IMR-90 (cell line): ENCODE results near the gene TDRD7. TPM values are rescaled to one million over a fixed set of nuclear protein-coding genes. Genes with fewer than 3 reads are reported as not detected.
A peak's percentile ranks its signal among the peaks of the same experiment; 100 is the strongest.

Experiments used
- ATAC-seq: fragments of 200-7000 bp; cut with Tn5 transposase; 2 replicates; pipeline ENCODE4 v1.9.1; 2020; ENCODE audit warnings: low read depth, mild to moderate bottlenecking, moderate library complexity
- BruUV-seq: library from RNA; stranded (reverse); fragments of 400-500 nt; replicated peaks from 2 replicates; lab custom pipeline; 2021; lab: Mats Ljungman, UMichigan
- CTCF ChIA-PET: fragments of 300-600 bp; formaldehyde crosslinking; extraction: SDS; loops from one replicate; lab custom pipeline; 2021; ENCODE audit warnings: antibody characterized with exemption; lab: Yijun Ruan, JAX
- POLR2A ChIA-PET: fragments of 300-600 bp; sonication (Branson Sonifier 250); formaldehyde crosslinking; loops from one replicate; lab custom pipeline; 2022; ENCODE audit warnings: antibody characterized with exemption; ENCODE audit not compliant: unreplicated experiment; lab: Charles Lee
- DNase-seq: peaks from one replicate; pipeline ENCODE4 v3.0.0; 2013
- H2AFZ ChIP-seq: replicated peaks from 2 replicates; pipeline ENCODE3; 2013; ENCODE audit warnings: low read length, mild to moderate bottlenecking; ENCODE audit not compliant: poor library complexity
- H2AK5ac ChIP-seq: 2 replicates; pipeline ENCODE4 v1.6.1; 2013; ENCODE audit warnings: low read depth, low read length, inconsistent platforms
- H2AK9ac ChIP-seq: replicated peaks from 2 replicates; pipeline ENCODE3; 2013; ENCODE audit warnings: mild to moderate bottlenecking, low read depth, low read length, moderate library complexity; ENCODE audit not compliant: poor library complexity
- H2BK120ac ChIP-seq: 2 replicates; pipeline ENCODE4 v1.6.1; 2013; ENCODE audit warnings: low read depth, low read length, inconsistent platforms
- H2BK15ac ChIP-seq: 3 replicates; pipeline ENCODE4 v1.6.1; 2013; ENCODE audit warnings: low read depth, low read length, inconsistent platforms
- H2BK20ac ChIP-seq: 2 replicates; pipeline ENCODE4 v1.6.1; 2013; ENCODE audit warnings: low read depth, mild to moderate bottlenecking, inconsistent platforms, low read length, moderate library complexity
- H2BK5ac ChIP-seq: 2 replicates; pipeline ENCODE4 v1.6.1; 2013; ENCODE audit warnings: mild to moderate bottlenecking, low read depth, low read length, inconsistent platforms; ENCODE audit not compliant: poor library complexity, severe bottlenecking
- H3K14ac ChIP-seq: replicated peaks from 2 replicates; pipeline ENCODE4 v1.6.1; 2013; ENCODE audit warnings: low read depth, low read length, inconsistent platforms
- H3K18ac ChIP-seq: 2 replicates; pipeline ENCODE4 v1.6.1; 2013; ENCODE audit warnings: low read depth, low read length, control low read depth
- H3K23ac ChIP-seq: 2 replicates; pipeline ENCODE4 v1.6.1; 2013; ENCODE audit warnings: low read depth, low read length, inconsistent platforms
- H3K27ac ChIP-seq: 2 replicates; pipeline ENCODE4 v1.5.1; 2013; ENCODE audit warnings: mild to moderate bottlenecking, control low read depth, low read length; ENCODE audit not compliant: insufficient read depth
- H3K27me3 ChIP-seq: 2 replicates; pipeline ENCODE4 v1.6.1; 2013; ENCODE audit warnings: low read length; ENCODE audit not compliant: control insufficient read depth, insufficient read depth
- H3K36me3 ChIP-seq: 2 replicates; pipeline ENCODE4 v1.6.1; 2013; ENCODE audit warnings: low read length, mixed read lengths; ENCODE audit not compliant: control insufficient read depth, insufficient read depth
- H3K4ac ChIP-seq: 2 replicates; pipeline ENCODE4 v1.6.1; 2013; ENCODE audit warnings: low read depth, low read length, inconsistent platforms
- H3K4me1 ChIP-seq: 2 replicates; pipeline ENCODE4 v1.6.1; 2013; ENCODE audit warnings: low read length, mixed read lengths; ENCODE audit not compliant: control insufficient read depth, insufficient read depth
- H3K4me2 ChIP-seq: 2 replicates; pipeline ENCODE4 v1.6.1; 2013; ENCODE audit warnings: low read depth, mild to moderate bottlenecking, control low read depth, low read length, moderate library complexity
- H3K4me3 ChIP-seq: 2 replicates; pipeline ENCODE4 v1.5.1; 2013; ENCODE audit warnings: low read depth, mild to moderate bottlenecking, control low read depth, low read length, moderate library complexity; ENCODE audit not compliant: insufficient read depth
- H3K56ac ChIP-seq: 2 replicates; pipeline ENCODE4 v1.6.1; 2013; ENCODE audit warnings: low read length, inconsistent platforms; ENCODE audit not compliant: insufficient read depth; ENCODE audit errors: extremely low read depth
- H3K79me1 ChIP-seq, 2 experiments: 2 replicates each; pipeline ENCODE4 v1.6.1; 2013; ENCODE audit warnings: low read length in 2 of 2, inconsistent platforms in 1 of 2, low read depth in 1 of 2
- H3K9ac ChIP-seq: 2 replicates; pipeline ENCODE4 v1.6.1; 2013; ENCODE audit warnings: low read depth, low read length, control low read depth
- H3K9me1 ChIP-seq: 2 replicates; pipeline ENCODE4 v1.6.1; 2013; ENCODE audit warnings: low read length, inconsistent platforms; ENCODE audit not compliant: insufficient read depth
- H3K9me3 ChIP-seq: 2 replicates; pipeline ENCODE4 v1.6.1; 2013; ENCODE audit warnings: low read length; ENCODE audit not compliant: control insufficient read depth, insufficient read depth
- H4K20me1 ChIP-seq: 2 replicates; pipeline ENCODE4 v1.6.1; 2013; ENCODE audit warnings: low read length, inconsistent platforms; ENCODE audit not compliant: insufficient read depth
- H4K5ac ChIP-seq: 2 replicates; pipeline ENCODE4 v1.6.1; 2013; ENCODE audit warnings: mild to moderate bottlenecking, low read depth, low read length, control low read depth
- H4K8ac ChIP-seq, 2 experiments: 2 replicates each; pipeline ENCODE4 v1.6.1; 2013; ENCODE audit warnings: low read depth in 2 of 2, low read length in 2 of 2, control low read depth in 1 of 2, inconsistent platforms in 1 of 2
- H4K91ac ChIP-seq: 2 replicates; pipeline ENCODE4 v1.6.1; 2013; ENCODE audit warnings: low read depth, low read length, inconsistent platforms; ENCODE audit not compliant: insufficient read depth
- CEBPB ChIP-seq: IDR thresholded peaks from 2 replicates; pipeline ENCODE4 v1.6.1; 2012; ENCODE audit warnings: low read depth, low read length, improper control_type of control experiment
- MAFK ChIP-seq: IDR thresholded peaks from 2 replicates; pipeline ENCODE4 v1.6.1; 2012; ENCODE audit warnings: low read depth, low read length, improper control_type of control experiment
- MAZ ChIP-seq: IDR thresholded peaks from 2 replicates; pipeline ENCODE4 v1.6.1; 2012; ENCODE audit warnings: low read depth, mild to moderate bottlenecking, low read length, improper control_type of control experiment, moderate library complexity, borderline replicate concordance
- RCOR1 ChIP-seq: IDR thresholded peaks from 2 replicates; pipeline ENCODE4 v1.6.1; 2012; ENCODE audit warnings: mild to moderate bottlenecking, low read length, improper control_type of control experiment; ENCODE audit not compliant: insufficient replicate concordance
- RFX5 ChIP-seq: IDR thresholded peaks from 2 replicates; pipeline ENCODE4 v1.8.0; 2012; ENCODE audit warnings: low read depth, mild to moderate bottlenecking, low read length, moderate library complexity
- WGBS, 2 experiments: methylation state at CpG; one replicate each; pipeline versions ENCODE4 v1.1.5 to v1.1.7; 2013; ENCODE audit warnings: missing lambda C conversion rate in 2 of 2; ENCODE audit not compliant: insufficient read length in 1 of 2; ENCODE audit errors: extremely low coverage in 2 of 2; 5-methylcytosine and 5-hydroxymethylcytosine counted together
- dilution Hi-C: fragments of 300-500 bp; cut with HindIII; formaldehyde crosslinking; loops from one replicate; pipeline ENCODE4 v1.14.3; 2018; ENCODE audit warnings: low sequenced_read_pairs; ENCODE audit not compliant: unreplicated experiment
- in situ Hi-C: fragments of 300-500 bp; cut with MboI; formaldehyde crosslinking; loops from 3 replicates; pipeline ENCODE4 v1.14.3; 2019; ENCODE audit warnings: low sequenced_read_pairs, inconsistent platforms, mixed read lengths
- intact Hi-C: fragments of 100-400 bp; cut with micrococcal nuclease; formaldehyde crosslinking; loops from 2 replicates; pipeline ENCODE4 v1.10.0; 2022
- polyA plus RNA-seq, 3 experiments: library from polyadenylated mRNA; depleted of rRNA; stranded (reverse); fragments of >200 nt; gene quantifications; 2 replicates each; pipeline ENCODE4 v1.2.3, GENCODE V29; 2012; ENCODE audit warnings: low replicate concordance in 1 of 3
- total RNA-seq: library from RNA; depleted of rRNA; stranded (reverse); fragments of >200 nt; gene quantifications from 2 replicates; pipeline ENCODE4 v1.2.3, GENCODE V29; 2012
- TF ChIP-seq, protein P1 (sequence below): fragments of 150-350 bp; IDR thresholded peaks from 2 replicates; pipeline ENCODE4 v1.6.1; 2017; ENCODE audit warnings: mild to moderate bottlenecking, antibody characterized with exemption, low read length, low read depth

TDRD7 gene
- total and polyA plus RNA-seq, 2 of the 4 experiments (the other 2 are of a cell fraction), result 4.4 to 9.7 TPM

DNA sequence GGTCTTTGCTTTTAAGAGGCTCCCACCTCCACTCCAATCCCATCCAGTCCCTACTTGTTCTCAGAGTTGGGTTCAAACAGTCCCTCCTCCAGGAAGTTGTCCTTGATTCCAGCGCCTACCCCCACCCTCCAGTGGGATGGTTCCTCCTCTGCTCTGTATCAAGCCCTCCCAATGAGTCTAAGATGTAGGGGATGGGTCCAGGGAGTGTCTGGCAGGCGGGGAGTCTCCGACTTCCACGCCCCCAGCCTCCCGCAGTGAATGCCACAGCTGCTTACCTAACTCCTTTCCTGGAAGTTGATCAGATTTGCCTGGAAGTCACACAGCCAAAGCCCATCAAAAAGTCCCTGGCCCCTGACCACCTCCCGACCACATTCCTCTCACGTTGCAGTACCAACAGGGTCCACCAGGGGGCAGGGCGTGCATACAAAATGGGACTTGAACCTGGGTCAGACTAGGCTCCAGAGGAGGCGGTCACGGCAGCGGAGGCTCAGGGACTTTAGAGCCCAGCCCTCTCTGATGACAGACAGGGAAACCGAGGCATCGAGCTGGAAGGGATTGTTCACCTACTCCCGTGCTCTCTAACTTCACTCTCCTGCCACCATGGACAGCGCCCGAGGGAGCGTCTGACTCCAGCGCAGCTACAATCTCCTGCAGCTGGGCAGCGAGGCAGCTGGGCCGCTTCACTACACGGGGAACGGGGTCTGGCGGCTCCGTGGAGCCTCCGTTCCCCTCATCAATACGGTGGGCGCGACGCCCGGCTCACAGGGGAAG is 25.0 kb upstream of the TDRD7 start (continued):
- TF ChIP-seq MAFK, result no peak
- no peak for TF ChIP-seq CEBPB

DNA sequence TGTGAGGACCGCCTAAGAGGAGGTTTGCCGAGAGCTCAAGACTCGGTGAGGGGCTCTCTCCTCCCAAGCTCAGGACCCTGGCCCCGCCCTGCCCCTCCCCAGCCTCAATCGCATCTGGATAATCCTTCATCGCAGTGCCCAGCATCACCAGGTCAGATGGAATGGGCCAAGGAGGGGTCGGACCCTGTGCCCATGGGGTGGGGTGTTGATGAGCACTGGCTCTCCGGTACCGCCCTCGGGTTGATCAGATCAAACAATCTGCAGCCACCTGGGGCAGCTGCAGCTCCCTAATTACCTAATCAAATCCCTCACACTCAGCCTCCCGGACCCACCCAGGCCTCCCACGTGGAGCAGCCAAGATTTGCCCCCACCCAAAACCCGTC is 24.4 kb upstream of the TDRD7 start:
- Histone ChIP-seq H3K4me3 (no peak overlapping the region), H2BK20ac (no peak overlapping the region), H3K27ac (no peak overlapping the region), H3K4me2 (no peak overlapping the region), H4K5ac (no peak overlapping the region), H3K14ac (no peak overlapping the region), H3K9me3 (no peaks in the 10 kb centered on the region), H3K36me3 (no peaks in the 10 kb centered on the region), H2AK5ac (no peak overlapping the region), H3K79me1 (no peaks in the 10 kb centered on the region), H3K23ac (no peak overlapping the region), H3K4ac (no peak overlapping the region), H3K56ac (no peak overlapping the region), H2AFZ (peak overlapping the region; percentile 47), H2BK5ac (no peak overlapping the region), H3K4me1 (no peaks in the 10 kb centered on the region), H3K18ac (no peak overlapping the region), H3K9me1 (no peaks in the 10 kb centered on the region), H4K91ac (no peak overlapping the region), H2BK120ac (no peak overlapping the region), H3K27me3 (peaks cover 2% of the 10 kb centered on the region; the same call in 1 of the 2 replicates), H2BK15ac (no peak overlapping the region), H3K9ac (no peak overlapping the region), H4K8ac (no peak overlapping the region), H2AK9ac (no peak overlapping the region), H4K20me1 (no peaks in the 10 kb centered on the region)
- TF ChIP-seq RCOR1, result no peak
- TF ChIP-seq, protein P1, sequence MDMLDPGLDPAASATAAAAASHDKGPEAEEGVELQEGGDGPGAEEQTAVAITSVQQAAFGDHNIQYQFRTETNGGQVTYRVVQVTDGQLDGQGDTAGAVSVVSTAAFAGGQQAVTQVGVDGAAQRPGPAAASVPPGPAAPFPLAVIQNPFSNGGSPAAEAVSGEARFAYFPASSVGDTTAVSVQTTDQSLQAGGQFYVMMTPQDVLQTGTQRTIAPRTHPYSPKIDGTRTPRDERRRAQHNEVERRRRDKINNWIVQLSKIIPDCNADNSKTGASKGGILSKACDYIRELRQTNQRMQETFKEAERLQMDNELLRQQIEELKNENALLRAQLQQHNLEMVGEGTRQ, result no peak
- TF ChIP-seq RFX5, result no peak
- no peak for TF ChIP-seq MAZ
- CTCF ChIA-PET, result interaction anchor here (0.6 to 0.7 kb wide), 6 partner anchors 15 to 202 kb away, joined by 3 to 5 read pairs (median 4); no protein-coding TSS in a partner anchor
- intact Hi-C loops (loop anchor here (1.0 kb wide), 1 partner anchor 228 kb away; no protein-coding TSS in a partner anchor), dilution Hi-C loops (no loop called here), in situ Hi-C loops (no loop called here)
- no TSS peak for BruUV-seq
- WGBS, 2 experiments, result 0% methylated on average over 1 of the region's 13 CpGs; no CpG with 5 or more reads in 1 of the 2 experiments
- POLR2A ChIA-PET, result no interaction called here
- DNase-seq (no peak), ATAC-seq (no peak)
